ENCODE data around the gene MYB.

- TF ChIP-seq CTCF (conservative IDR thresholded peaks at IDR 0.05; ENCODE audit: low read length): no peak
- no peak for TF ChIP-seq EZH2phosphoT487 (IDR thresholded peaks at IDR 0.05; ENCODE audit: borderline replicate concordance)
Measured at GRCh38 chr6:135163440-135163738, 17.7 kb upstream of the MYB start.
